A673 (cell line): ENCODE results near the gene RNF41.

Source experiments
- EZH2 ChIP-seq: fragments of 200-600 bp; sonication (generic); IDR thresholded peaks from 2 replicates; pipeline ENCODE4 v1.6.1; 2017; ENCODE audit warnings: borderline replicate concordance, low read depth, mild to moderate bottlenecking, mixed read lengths, antibody characterized with exemption, low read length; ENCODE audit not compliant: poor library complexity, severe bottlenecking
- TF ChIP-seq, protein P1 (sequence below): fragments of 300-800, 200-600 bp; sonication (generic); conservative IDR thresholded peaks from 2 replicates; pipeline ENCODE4 v1.5.1; 2017; ENCODE audit warnings: low read depth, mild to moderate bottlenecking, antibody characterized with exemption, low read length, moderate library complexity, mixed read lengths

- TF ChIP-seq, protein P1, sequence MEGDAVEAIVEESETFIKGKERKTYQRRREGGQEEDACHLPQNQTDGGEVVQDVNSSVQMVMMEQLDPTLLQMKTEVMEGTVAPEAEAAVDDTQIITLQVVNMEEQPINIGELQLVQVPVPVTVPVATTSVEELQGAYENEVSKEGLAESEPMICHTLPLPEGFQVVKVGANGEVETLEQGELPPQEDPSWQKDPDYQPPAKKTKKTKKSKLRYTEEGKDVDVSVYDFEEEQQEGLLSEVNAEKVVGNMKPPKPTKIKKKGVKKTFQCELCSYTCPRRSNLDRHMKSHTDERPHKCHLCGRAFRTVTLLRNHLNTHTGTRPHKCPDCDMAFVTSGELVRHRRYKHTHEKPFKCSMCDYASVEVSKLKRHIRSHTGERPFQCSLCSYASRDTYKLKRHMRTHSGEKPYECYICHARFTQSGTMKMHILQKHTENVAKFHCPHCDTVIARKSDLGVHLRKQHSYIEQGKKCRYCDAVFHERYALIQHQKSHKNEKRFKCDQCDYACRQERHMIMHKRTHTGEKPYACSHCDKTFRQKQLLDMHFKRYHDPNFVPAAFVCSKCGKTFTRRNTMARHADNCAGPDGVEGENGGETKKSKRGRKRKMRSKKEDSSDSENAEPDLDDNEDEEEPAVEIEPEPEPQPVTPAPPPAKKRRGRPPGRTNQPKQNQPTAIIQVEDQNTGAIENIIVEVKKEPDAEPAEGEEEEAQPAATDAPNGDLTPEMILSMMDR: no peak
- no peak for TF ChIP-seq EZH2
These were observed 68.7 kb downstream of the RNF41 start for GRCh38 chr12:56152756-56153677.
